Sigmoid colon (tissue), 7 donors: ENCODE measurements around the gene LDLRAD3. TPM values are rescaled to one million over a fixed set of nuclear protein-coding genes. Genes with fewer than 3 reads are reported as not detected.

Source experiments
- DNase-seq: peaks from one replicate; pipeline ENCODE4 v3.0.0-alpha.2; 2019
- H3K27ac ChIP-seq, 4 donors: fragments of 200-600 bp; sonication (generic); one replicate each; pipeline ENCODE4 v1.5.1; 2016 to 2019; ENCODE audit warnings: mild to moderate bottlenecking in 1 of 4
- H3K27me3 ChIP-seq, 3 donors: fragments of 200-600 bp; sonication (generic); one replicate each; pipeline ENCODE4 v1.5.1; 2019; ENCODE audit warnings: mild to moderate bottlenecking in 1 of 3
- H3K36me3 ChIP-seq, 4 donors: fragments of 200-600 bp; sonication (generic); one replicate each; pipeline ENCODE4 v1.5.1; 2016 to 2019
- H3K4me1 ChIP-seq, 4 donors: fragments of 200-600 bp; sonication (generic); one replicate each; pipeline ENCODE4 v1.5.1; 2017 to 2019
- H3K4me3 ChIP-seq, 4 donors: fragments of 200-600 bp; sonication (generic); one replicate each; pipeline ENCODE4 v1.5.1; 2017 to 2019; ENCODE audit warnings: mild to moderate bottlenecking in 2 of 4, moderate library complexity in 1 of 4
- H3K9me3 ChIP-seq, 4 donors: fragments of 200-600 bp in 3 of 4; sonication (generic) in 3 of 4; one replicate each; pipeline versions ENCODE4 v1.5.1 to v1.6.1; 2013 to 2019
- CTCF ChIP-seq, 4 experiments: fragments of 450-650 bp in 3 of 4; fragments of 200-600 bp in 1 of 4; IDR thresholded peaks; one replicate each; pipeline ENCODE4 v1.5.1; 2016 to 2019; ENCODE audit warnings: antibody characterized with exemption in 4 of 4, mild to moderate bottlenecking in 3 of 4, moderate library complexity in 2 of 4
- EP300 ChIP-seq, 4 donors: sonication (generic); formaldehyde crosslinking; IDR thresholded peaks; one replicate each; pipeline ENCODE4 v1.6.1; 2017; ENCODE audit warnings: antibody characterized with exemption in 4 of 4
- POLR2A ChIP-seq, 2 donors: fragments of 450-650 bp; IDR thresholded peaks; one replicate each; pipeline ENCODE4 v1.6.1; 2016; ENCODE audit warnings: antibody characterized with exemption in 2 of 2, mild to moderate bottlenecking in 2 of 2, moderate library complexity in 2 of 2
- POLR2AphosphoS5 ChIP-seq, 4 donors: sonication (generic); formaldehyde crosslinking; IDR thresholded peaks; one replicate each; pipeline ENCODE4 v1.6.1; 2017; ENCODE audit warnings: antibody characterized with exemption in 4 of 4
- WGBS, 2 donors: extraction: QIAGEN DNeasy Blood & Tissue Kit; methylation state at CpG; one replicate each; pipeline ENCODE4 v1.1.7; 2013; 5-methylcytosine and 5-hydroxymethylcytosine counted together
- intact Hi-C: fragments of 100-400 bp; cut with DNase I; formaldehyde crosslinking; loops from one replicate; pipeline ENCODE4 v1.15.1; 2023
- polyA plus RNA-seq, 3 donors: library from polyadenylated mRNA; stranded (reverse); fragments of 200-250 nt; gene quantifications; one replicate each; pipeline ENCODE4 v1.2.3, GENCODE V29; 2013
- total RNA-seq, 4 donors: library from RNA; depleted of rRNA; stranded (reverse); fragments of >200 nt; gene quantifications; one replicate each; pipeline ENCODE4 v1.1.0, GENCODE V29; 2016
- donor health status: healthy with polysubstance abuse.
- donor health status: Bipolar disorder and iron deficiency.
- donor health status: healthy.

LDLRAD3 gene
- total and polyA plus RNA-seq, 7 donors, result 0.23 to 23.4 (median 10.2) TPM

- no peak overlapping the region for H3K4me3 ChIP-seq
- TF ChIP-seq POLR2AphosphoS5 (IDR thresholded peaks at IDR 0.05) (no peak), CTCF (IDR thresholded peaks at IDR 0.05) (no peak), POLR2A (IDR thresholded peaks at IDR 0.05) (no peak), EP300 (IDR thresholded peaks at IDR 0.05) (no peak)
- no peak overlapping the region for H3K27ac ChIP-seq
- H3K36me3 ChIP-seq, result no peaks in the 10 kb centered on the region
- no peaks in the 10 kb centered on the region for H3K27me3 ChIP-seq
- H3K4me1 ChIP-seq, result peaks cover 0 to 15% (median 4%) of the 10 kb centered on the region in 4 donors
- H3K9me3 ChIP-seq, result no peaks in the 10 kb centered on the region
- intact Hi-C loops, result no loop called here
- DNase-seq, result no peak
- WGBS, 2 donors, result 83 to 86% methylated on average over 8 of the region's 8 CpGs
These were observed 107.6 kb downstream of the LDLRAD3 start for GRCh38 chr11:36051235-36052144.

GRCh38 chr11:36053281-36053680 lies 109.4 kb downstream of the LDLRAD3 start:
- intact Hi-C loops, result no loop called here
- Histone ChIP-seq H3K27me3 (no peaks in the 10 kb centered on the region), H3K9me3 (no peaks in the 10 kb centered on the region), H3K36me3 (no peaks in the 10 kb centered on the region), H3K4me1 (peaks cover 0 to 15% (median 4%) of the 10 kb centered on the region in 4 donors), H3K4me3 (no peak overlapping the region), H3K27ac (no peak overlapping the region)
- 92 to 94% methylated on average over 5 of the region's 5 CpGs for WGBS, 2 donors
- no peak for DNase-seq
- TF ChIP-seq POLR2AphosphoS5 (IDR thresholded peaks at IDR 0.05) (no peak), EP300 (IDR thresholded peaks at IDR 0.05) (no peak), POLR2A (IDR thresholded peaks at IDR 0.05) (no peak), CTCF (IDR thresholded peaks at IDR 0.05) (no peak)

GRCh38 chr11:36053862-36054261 lies 110.0 kb downstream of the LDLRAD3 start:
- Histone ChIP-seq H3K27ac (no peak overlapping the region), H3K4me1 (peaks cover 0 to 15% (median 4%) of the 10 kb centered on the region in 4 donors), H3K36me3 (no peaks in the 10 kb centered on the region), H3K27me3 (no peaks in the 10 kb centered on the region), H3K9me3 (no peaks in the 10 kb centered on the region), H3K4me3 (no peak overlapping the region)
- TF ChIP-seq CTCF (IDR thresholded peaks at IDR 0.05) (no peak), POLR2AphosphoS5 (IDR thresholded peaks at IDR 0.05) (no peak), POLR2A (IDR thresholded peaks at IDR 0.05) (no peak), EP300 (IDR thresholded peaks at IDR 0.05) (no peak)
- intact Hi-C loops, result no loop called here
- WGBS, 2 donors, result 83 to 90% methylated on average over 3 of the region's 3 CpGs
- no peak for DNase-seq

- Histone ChIP-seq H3K4me3 (no peak overlapping the region), H3K27me3 (no peaks in the 10 kb centered on the region), H3K9me3 (no peaks in the 10 kb centered on the region), H3K27ac (no peak overlapping the region), H3K4me1 (peaks cover 0 to 15% (median 4%) of the 10 kb centered on the region in 4 donors), H3K36me3 (no peaks in the 10 kb centered on the region)
- DNase-seq, result no peak
- TF ChIP-seq POLR2A (IDR thresholded peaks at IDR 0.05) (no peak), CTCF (IDR thresholded peaks at IDR 0.05) (no peak), EP300 (IDR thresholded peaks at IDR 0.05) (no peak)
- intact Hi-C loops, result no loop called here
- 86 to 99% methylated on average over 1 of the region's 1 CpG for WGBS, 2 donors
These were observed 110.8 kb downstream of the LDLRAD3 start for GRCh38 chr11:36054628-36055027.
